Retinal pigment epithelial cell (primary cell): ENCODE results near the gene TPSD1.
A peak's percentile ranks its signal among the peaks of the same experiment; 100 is the strongest.

Experiments
- DNase-seq: peaks from one replicate; pipeline ENCODE4 v3.0.0-alpha.2; 2010; ENCODE audit warnings: low read depth
- H3K4me3 ChIP-seq: 2 replicates; pipeline ENCODE4 v1.5.1; 2011; ENCODE audit warnings: mild to moderate bottlenecking, low read length, control low read depth, moderate library complexity
- CTCF ChIP-seq: conservative IDR thresholded peaks from 2 replicates; pipeline ENCODE4 v1.5.1; 2011; ENCODE audit warnings: low read depth, low read length, control low read depth, inconsistent platforms

The TPSD1 gene

GRCh38 chr16:1298406-1298805 lies 42.5 kb downstream of the TPSD1 start:
- DNase-seq = no peak
- no peak for TF ChIP-seq CTCF
- H3K4me3 ChIP-seq = no peak overlapping the region

- no peak for DNase-seq
- no peak for TF ChIP-seq CTCF
- no peak overlapping the region for H3K4me3 ChIP-seq
Observed at GRCh38 chr16:1299012-1299867, 43.4 kb downstream of the TPSD1 start.

- no peak overlapping the region for H3K4me3 ChIP-seq
- TF ChIP-seq CTCF = no peak
- DNase-seq = no peak
Observed at GRCh38 chr16:1299868-1300203, 44.0 kb downstream of the TPSD1 start.

GRCh38 chr16:1300664-1301476 lies 45.0 kb downstream of the TPSD1 start:
- peak; percentile 87 for TF ChIP-seq CTCF
- no peak overlapping the region for H3K4me3 ChIP-seq
- no peak for DNase-seq

GRCh38 chr16:1301562-1301961 lies 45.7 kb downstream of the TPSD1 start:
- no peak overlapping the region for H3K4me3 ChIP-seq
- no peak for TF ChIP-seq CTCF
- DNase-seq = no peak

- TF ChIP-seq CTCF = no peak
- no peak for DNase-seq
- H3K4me3 ChIP-seq = no peak overlapping the region
Observed at GRCh38 chr16:1305823-1306222, 50.0 kb downstream of the TPSD1 start.
